ENCODE measurements around the gene FABP1.

The FABP1 gene

DNA sequence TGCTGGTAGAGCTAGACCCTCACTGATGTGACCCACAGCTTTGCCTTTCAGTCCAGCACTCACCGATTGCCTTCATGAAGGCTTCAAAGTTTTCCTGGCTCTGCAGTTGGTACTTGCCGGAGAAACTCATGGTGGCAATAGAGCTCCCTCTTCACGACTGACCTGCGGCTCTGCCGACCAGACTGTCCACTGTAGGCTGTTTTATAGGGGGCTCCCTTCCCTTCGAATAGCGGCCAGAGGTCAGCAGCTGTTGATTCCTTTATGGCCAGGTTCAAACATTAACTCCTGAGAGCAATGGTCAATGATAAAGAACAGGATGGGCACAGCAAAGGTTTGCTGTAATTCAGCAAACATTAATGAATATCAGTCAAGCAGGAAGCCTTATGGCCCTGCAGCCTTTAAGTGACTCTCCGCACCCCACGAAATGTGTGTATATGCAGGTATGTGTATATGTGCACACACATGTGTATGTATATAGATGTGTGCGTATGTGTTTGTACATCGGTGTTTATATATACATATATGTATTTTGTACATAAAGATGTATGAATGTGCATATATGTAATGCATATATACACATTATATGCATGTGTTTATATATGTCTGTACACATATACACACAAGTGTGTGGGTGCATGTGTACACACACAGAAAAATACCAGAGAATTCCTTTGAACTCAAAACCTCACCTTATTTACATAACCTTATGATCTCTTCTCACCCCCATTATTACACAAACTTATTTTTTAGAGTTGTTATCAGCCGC lies at the start of gene FABP1:
Gene FABP1, minus strand, starts transcription at position 175 of the 766 bp plus-strand sequence. Its CDS starts 45 bp downstream, at position 130.
- H3K4me3 ChIP-seq (ENCODE audit: low read depth, low read length), result no peak within 1 kb of the TSS

DNA sequence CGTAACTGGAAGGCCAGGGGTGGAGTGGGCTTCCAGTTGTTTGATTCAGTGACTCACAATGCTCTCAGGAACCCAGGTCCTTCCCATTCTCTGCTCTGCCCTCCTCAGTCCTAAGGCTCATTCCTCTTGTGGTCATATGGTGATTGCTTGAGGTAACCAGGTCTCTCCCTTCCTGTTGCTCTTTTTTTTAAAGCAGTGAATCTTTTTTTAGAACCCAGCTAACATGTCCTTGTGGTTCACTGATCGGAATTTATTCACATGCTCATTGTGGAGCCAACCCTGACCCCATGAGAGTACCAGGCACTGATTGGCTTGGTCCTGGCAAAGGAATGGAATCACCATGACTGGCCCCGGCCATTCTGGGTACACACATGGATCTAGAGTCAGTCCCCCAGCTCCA lies 49.7 kb upstream of the FABP1 start:
- H3K4me3 ChIP-seq (ENCODE audit: low read depth, low read length), result no peak overlapping the region

DNA sequence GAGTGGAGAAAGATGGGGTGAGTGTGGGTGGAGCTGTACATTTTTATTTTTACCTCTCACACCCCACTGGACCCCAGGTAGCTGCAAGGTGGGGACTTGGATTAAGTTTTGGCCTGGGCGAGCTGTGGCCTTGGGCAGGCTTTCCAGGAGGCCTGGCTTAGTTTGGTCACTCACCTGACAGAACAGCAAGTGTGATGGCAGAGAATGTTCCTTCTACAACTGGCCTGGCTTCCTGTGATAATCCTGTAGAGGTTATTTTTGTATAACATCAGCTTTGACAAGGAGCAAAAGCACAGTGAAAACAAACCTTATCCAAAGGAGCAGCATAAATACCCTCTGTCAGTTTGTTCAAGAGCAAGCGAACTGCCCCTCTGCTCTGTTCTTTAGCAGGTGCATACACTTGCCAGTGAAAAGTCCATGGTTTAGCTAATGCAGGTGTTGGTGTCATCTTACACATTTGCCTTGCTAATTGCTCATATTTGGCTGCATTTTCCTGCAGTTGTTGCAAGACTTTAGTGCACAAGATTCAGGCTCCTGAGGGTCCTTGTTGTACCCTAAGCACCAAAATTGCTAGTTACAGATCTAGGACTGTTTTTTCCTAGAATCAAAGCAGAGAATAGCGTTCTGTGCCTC lies 48.6 kb upstream of the FABP1 start:
- no peak overlapping the region for H3K4me3 ChIP-seq (ENCODE audit: low read depth, low read length)

GRCh38 chr2:88172882-88173281 lies 45.0 kb upstream of the FABP1 start:
- H3K4me3 ChIP-seq (ENCODE audit: low read depth, low read length), result no peak overlapping the region

DNA sequence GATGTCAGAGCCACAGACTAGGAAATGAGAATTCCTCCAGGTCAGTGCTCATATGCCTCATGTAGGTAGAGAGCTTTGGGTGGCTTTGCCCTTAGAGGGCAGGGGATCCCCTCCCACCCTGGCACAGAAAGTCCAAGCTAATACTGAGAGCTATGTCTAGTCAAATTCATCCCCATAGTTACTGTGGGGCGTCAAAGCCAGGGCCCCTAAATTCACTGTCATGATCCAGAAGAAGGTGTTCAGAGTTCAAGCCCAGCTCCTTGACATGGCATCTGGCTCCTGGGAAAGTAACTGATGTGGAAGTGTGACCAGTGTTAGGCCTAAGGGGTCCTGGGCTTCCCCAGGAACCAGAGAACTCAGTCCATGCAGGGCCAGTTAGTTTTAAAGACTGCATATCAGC lies 44.1 kb upstream of the FABP1 start:
- no peak overlapping the region for H3K4me3 ChIP-seq (ENCODE audit: low read depth, low read length)

GRCh38 chr2:88170472-88170892 lies 42.6 kb upstream of the FABP1 start:
- H3K4me3 ChIP-seq (ENCODE audit: low read depth, low read length), result peak overlapping the region; percentile 58

DNA sequence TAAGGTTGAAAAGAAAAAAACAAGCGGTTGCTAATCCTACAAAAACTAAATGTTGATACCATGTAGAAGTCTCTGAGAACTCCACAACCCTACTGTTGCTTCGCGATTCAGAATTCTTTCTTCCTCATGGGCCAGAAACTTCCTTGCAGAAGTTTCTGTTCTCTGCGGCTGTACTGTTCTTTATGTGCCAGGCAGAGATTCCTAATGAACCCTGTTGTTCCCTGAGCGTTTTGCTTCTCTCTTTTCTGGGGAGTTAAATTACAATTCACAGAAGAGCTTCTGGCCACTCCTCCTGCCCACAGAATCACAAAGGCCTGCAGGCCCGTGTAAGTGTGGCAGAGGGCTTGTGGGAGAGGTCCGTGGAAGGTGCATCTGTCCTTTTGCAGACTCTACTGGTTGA lies 40.5 kb upstream of the FABP1 start:
- H3K4me3 ChIP-seq (ENCODE audit: low read depth, low read length), result no peak overlapping the region

GRCh38 chr2:88167740-88168139 lies 39.9 kb upstream of the FABP1 start:
- H3K4me3 ChIP-seq (ENCODE audit: low read depth, low read length), result no peak overlapping the region

DNA sequence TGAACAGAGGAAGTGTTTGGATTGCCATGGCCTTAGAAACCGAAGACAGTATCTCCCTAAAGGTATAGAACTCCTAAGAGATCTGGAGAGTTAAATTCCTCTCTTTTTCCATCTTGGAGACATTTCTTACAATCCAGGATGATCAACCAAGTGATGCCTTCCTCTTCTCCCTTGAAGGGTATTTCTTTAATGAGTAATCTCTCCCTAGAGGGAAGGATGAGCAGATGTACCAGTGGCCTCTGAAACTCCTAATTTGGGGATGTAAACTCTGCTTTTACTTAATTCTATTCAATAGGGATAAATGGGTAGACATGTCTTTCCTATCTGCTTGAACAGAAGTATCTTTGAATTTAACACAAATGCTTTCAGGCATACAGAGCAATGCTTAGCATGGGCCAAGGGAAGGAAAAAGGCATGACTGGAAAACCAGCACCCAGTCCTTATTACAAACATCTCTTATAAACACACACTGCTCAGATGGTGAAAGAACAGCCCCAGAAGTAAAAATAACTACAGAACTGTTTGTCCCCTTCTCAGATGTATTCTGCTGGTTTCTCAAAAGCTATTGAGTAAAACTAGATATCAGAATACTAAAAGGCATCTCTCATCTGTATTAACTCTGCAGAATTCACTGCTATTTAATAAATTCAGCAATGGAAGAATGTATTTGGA lies 37.6 kb upstream of the FABP1 start:
- no peak overlapping the region for H3K4me3 ChIP-seq (ENCODE audit: low read depth, low read length)

DNA sequence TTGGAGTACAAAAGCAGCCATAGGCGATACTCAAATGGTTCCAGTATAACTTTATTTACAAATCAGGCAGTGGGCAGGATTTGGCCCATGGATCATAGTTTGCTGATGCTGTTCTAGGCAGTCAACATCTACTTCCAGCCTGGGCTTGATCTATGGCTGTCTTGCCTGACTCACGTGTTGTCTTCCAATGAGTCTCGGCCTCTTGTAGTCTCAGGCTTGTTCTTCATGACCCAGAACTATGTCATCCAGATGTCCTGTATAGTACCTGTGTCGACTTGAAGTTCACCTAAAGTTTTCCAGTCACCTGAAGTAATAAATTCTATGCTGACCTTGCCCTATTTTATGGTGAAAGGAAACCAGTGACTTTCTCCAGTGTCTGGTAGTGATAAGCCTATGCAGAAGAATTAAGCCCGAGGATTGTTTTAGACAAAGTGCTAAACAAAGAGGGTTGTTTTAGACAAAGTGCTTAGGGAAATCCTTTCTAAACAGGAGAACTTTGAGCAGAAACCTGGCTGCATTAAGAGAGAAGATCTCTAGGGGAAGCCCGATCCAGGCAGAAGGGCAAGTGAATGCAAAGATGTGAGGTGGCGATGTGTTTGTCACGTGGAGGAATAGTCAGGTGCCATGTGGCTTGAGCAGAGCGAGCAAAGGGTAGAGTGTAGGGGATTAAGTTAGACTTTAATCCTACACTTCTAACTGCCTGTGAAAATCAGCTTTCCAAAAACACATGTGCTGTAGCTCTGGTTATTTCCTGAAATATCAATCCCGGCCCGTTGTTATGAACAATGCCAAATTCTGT lies 33.8 kb upstream of the FABP1 start:
- no peak overlapping the region for H3K4me3 ChIP-seq (ENCODE audit: low read depth, low read length)

DNA sequence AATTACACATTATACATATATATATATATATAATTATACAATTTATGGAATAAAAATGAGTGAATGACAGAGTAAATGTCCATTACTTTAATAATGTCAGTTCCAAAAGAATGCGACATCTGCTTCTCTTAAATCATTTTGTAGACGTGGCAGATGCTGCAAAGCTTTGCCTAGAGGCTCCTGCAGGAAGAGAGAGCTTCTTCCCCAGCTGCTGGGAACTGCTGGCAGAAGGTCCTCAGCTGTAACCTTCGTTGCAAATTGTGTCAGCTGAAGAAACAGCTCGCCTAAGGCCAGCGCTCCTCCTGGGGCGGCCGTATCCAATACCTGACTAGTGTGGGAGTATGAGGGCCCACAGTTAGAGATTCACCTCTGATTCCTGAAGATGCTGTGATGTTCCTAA lies 32.7 kb upstream of the FABP1 start:
- H3K4me3 ChIP-seq (ENCODE audit: low read depth, low read length), result no peak overlapping the region

GRCh38 chr2:88159955-88160415 lies 32.1 kb upstream of the FABP1 start:
- no peak overlapping the region for H3K4me3 ChIP-seq (ENCODE audit: low read depth, low read length)

- no peak overlapping the region for H3K4me3 ChIP-seq (ENCODE audit: low read depth, low read length)
Observed at GRCh38 chr2:88159481-88159880, 31.6 kb upstream of the FABP1 start.

GRCh38 chr2:88148929-88149438 lies 21.1 kb upstream of the FABP1 start:
- no peak overlapping the region for H3K4me3 ChIP-seq (ENCODE audit: low read depth, low read length)

DNA sequence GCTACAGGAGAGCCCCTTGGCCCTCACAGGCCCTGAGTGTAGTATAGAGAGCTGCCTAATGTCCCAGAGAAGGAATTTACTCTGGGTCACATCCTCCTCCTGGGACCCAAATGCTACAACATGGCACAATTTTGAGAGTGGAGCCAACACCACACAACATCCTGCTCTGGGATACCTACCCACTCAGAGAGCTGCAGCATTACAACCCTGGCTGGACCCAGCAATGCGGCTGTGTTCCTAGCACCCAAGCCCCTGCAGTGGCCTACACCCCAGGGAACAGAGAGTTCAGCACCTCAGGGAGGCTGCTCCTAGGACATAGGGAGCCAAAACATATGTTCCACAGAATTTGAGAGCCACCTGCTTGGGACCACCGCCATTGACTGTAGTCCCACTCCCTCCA lies 19.3 kb upstream of the FABP1 start:
- H3K4me3 ChIP-seq (ENCODE audit: low read depth, low read length), result no peak overlapping the region

- no peak overlapping the region for H3K4me3 ChIP-seq (ENCODE audit: low read depth, low read length)
Observed at GRCh38 chr2:88146590-88146989, 18.7 kb upstream of the FABP1 start.

GRCh38 chr2:88144914-88145497 lies 17.1 kb upstream of the FABP1 start:
- no peak overlapping the region for H3K4me3 ChIP-seq (ENCODE audit: low read depth, low read length)

GRCh38 chr2:88144271-88144670 lies 16.4 kb upstream of the FABP1 start:
- no peak overlapping the region for H3K4me3 ChIP-seq (ENCODE audit: low read depth, low read length)

GRCh38 chr2:88141952-88142351 lies 14.1 kb upstream of the FABP1 start:
- no peak overlapping the region for H3K4me3 ChIP-seq (ENCODE audit: low read depth, low read length)

GRCh38 chr2:88139804-88140203 lies 11.9 kb upstream of the FABP1 start:
- H3K4me3 ChIP-seq (ENCODE audit: low read depth, low read length), result no peak overlapping the region

Data from iPS-11a (cell line).